Stimulated activated CD8-positive, alpha-beta memory T cell treated with anti-CD3 and anti-CD28 coated beads, Interleukin-2, amount 100 ng/mL, for 48 hours (primary cell): ENCODE measurements around the gene DDX6.
"Not testable (repeated sequence)": the region's sequence is repeated elsewhere in the genome, so short reads cannot be mapped to it uniquely, and the experiment has no call there.

Experiments
- DNase-seq, 2 donors: peaks; one replicate each; pipeline ENCODE4 v3.0.0-alpha.2; 2020; ENCODE audit warnings: low read depth in 2 of 2

Gene DDX6

GRCh38 chr11:118791961-118792569 lies 1.1 kb upstream of the DDX6 start:
- peak in 1 of 2 donors; percentile 34 for DNase-seq

DNA sequence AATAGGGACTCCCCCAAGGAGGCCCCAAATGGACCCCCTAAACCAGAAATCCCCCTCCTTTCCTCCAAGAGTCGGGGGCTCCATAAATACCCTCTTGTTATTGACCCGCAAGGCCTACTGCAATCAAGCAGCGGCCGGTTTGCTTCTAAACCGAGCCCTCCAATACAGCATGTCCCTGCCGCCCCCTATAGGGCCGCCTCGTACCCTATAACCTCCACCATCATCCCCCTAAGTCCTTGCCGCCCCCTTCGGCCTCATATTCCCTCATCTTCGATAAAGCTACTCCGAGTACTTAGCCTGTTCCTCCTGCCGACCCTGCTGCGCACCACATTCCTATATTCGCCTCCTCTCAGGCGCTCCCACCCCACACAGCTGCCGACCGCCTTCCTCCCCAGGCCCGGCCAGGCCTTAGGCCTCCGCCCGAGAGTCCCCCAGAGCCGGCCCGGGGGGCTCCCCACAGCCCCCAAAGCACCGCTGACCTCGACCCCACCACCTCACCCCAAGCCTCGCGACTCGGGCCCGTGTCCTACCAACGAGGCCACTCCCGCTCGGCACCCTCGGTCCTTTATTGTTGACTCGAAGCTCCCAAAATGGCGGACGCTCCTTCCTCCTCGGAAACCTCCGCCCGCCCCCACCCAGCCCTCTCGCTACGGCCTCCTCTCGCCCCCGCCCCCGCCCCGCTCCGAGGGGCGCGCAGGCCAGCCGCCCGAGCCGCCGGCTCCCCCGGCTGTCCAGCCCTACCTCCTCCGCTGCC lies 430 bp downstream of the DDX6 start:
- DNase-seq: peak; percentile 36 to 40

- no peak for DNase-seq
Measured at GRCh38 chr11:118789501-118790356, 1.2 kb downstream of the DDX6 start.

- no peak for DNase-seq
Measured at GRCh38 chr11:118786657-118787056, 4.3 kb downstream of the DDX6 start.

GRCh38 chr11:118785362-118785761 lies 5.6 kb downstream of the DDX6 start:
- no peak for DNase-seq

GRCh38 chr11:118783724-118784495 lies 7.1 kb downstream of the DDX6 start:
- no peak for DNase-seq

DNA sequence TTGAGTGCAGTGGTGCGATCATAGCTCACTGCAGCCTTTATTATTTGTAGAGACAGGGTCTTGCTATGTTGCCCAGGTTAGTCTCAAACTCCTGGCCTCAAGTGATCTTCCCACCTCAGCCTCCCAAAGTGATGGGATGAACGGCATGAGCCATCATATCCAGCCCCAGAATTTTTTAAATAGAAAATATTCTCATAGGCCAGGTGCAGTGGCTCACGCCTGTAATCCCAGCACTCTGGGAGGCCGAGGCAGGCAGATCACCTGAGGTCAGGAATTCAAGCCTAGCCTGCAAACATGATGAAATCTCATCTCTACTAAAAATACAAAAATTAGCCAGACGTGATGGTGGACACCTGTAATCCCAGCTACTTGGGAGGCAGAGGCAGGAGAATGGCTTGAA lies 7.6 kb downstream of the DDX6 start:
- not testable (repeated sequence) for DNase-seq

DNA sequence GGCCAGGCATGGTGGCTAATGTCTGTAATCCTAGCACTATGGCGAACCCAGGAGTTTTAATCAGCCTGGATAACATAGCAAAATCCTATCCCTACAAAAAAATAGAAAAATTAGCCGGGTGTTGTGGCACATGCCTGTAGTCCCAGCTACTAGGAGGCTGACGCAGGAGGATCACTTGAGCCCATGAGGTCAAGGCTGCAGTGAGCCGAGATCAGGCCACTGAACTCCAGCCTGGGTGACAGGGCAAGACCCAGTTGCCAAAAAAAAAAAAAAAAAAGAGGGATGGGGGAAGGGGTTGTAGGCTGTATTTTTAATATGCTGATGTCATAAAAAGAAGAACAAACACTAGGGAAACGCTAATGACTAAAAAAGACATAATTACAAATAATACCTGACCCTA lies 12.1 kb downstream of the DDX6 start:
- DNase-seq: no peak

DNA sequence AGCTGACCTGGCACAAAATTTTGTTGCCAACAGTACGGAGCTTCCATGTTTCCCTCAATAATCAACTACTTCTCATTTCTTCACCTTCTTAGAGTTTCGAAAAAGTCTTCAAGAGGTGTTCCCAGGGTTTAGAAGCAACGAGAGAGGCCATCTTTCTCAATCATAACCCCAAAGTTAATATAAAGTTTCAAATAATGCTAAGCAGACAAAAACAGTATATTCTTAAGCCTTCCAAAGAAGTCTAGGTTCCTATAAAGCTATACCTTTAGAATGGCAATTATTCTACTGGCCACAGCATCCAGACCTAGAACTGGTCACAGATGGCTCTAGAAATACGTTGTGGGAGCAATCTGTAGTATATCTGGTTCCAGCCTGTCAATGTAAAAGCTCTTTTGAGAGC lies 16.9 kb downstream of the DDX6 start:
- no peak for DNase-seq

DNA sequence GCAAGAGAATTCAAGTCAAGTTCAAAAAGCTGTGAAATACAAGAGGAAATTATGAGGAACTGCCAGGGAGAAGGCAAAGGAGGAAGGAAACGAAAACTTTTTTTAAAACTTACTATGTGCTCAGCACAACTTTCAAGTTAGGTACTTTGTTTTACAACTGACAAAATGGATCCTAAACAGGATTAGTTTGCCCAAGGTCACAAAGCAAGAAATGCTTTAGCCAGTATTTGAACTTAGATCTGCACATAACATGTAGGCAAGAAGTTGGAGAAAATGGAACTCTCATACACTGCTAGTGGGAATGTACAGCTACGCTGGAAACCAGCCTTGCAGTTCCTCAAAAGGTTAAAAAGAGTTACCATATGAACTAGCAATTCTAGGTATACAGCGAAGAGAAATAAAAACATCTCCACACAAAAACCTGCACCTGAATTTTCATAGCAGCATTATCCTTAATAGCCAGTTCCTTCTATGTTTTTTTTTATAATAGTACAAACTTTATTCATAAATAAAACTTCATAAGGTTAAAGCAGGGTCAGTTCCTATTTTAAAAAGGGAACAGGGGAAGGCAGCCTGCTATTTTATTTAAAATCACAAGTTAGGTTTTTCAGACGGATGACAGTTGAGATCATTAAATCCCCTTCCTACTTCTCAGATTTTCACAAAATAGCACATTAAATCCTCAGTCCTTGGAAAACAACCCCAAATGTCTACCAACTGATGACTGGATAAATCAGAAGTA lies 19.2 kb downstream of the DDX6 start:
- DNase-seq: no peak

- no peak for DNase-seq
Measured at GRCh38 chr11:118768690-118769089, 22.3 kb downstream of the DDX6 start.

GRCh38 chr11:118766035-118766434 lies 24.9 kb downstream of the DDX6 start:
- no peak for DNase-seq

GRCh38 chr11:118765095-118765691 lies 25.8 kb downstream of the DDX6 start:
- DNase-seq: not testable (repeated sequence)

DNA sequence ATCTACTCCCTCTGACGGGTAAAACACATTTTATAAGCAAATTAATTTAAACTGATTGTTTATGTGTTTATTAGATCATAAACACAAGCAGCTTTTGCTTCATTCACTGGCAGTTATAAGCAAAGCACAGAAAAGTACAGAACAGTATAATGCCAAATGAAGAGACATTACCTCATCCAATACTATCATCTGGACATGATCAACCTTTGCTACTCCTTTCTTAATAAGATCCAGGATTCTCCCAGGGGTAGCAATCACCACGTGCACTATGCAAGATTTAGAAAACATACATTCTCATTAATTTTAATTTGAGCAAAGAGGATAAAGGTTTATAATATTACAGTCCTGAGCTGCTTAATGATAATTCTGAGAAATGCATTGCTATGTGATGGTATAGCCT lies 27.9 kb downstream of the DDX6 start:
- no peak for DNase-seq

DNA sequence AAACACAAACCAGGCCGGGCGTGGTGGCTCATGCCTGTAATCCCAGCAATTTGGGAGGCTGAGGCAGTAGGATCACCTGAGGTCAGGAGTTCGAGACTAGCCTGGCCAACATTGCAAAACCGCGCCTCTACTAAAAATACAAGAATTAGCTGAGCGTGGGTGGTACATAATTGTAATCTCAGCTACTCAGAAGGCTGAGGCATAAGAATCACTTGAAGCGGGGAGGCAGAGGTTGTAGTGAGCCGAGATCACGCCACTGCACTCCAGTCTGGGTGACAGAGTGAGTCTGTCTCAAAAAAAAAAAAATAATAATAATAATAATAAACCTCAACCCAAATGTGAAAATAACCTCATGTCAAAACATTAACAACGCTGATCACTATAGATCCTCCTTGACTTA lies 29.0 kb downstream of the DDX6 start:
- DNase-seq: not testable (repeated sequence)

GRCh38 chr11:118757876-118758399 lies 33.0 kb downstream of the DDX6 start:
- DNase-seq: no peak

DNA sequence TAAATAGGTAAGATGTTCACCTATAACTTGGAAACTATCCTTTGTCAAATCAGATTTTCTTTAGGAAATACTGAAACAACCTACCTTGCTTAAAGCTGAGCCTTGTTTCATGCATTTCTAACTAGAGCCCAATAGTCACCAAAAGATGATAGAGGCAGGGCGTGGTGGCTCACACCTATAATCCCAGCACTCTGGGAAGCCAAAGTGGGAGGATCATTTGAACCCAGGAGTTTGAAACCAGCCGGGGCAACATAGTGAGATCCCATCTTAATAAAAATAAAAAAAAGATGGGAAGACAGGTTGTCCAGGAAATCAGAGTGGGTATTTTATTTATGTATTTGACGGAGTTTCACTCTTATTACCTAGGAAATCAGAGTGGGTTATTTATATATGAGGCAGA lies 38.3 kb downstream of the DDX6 start:
- DNase-seq: no peak

DNA sequence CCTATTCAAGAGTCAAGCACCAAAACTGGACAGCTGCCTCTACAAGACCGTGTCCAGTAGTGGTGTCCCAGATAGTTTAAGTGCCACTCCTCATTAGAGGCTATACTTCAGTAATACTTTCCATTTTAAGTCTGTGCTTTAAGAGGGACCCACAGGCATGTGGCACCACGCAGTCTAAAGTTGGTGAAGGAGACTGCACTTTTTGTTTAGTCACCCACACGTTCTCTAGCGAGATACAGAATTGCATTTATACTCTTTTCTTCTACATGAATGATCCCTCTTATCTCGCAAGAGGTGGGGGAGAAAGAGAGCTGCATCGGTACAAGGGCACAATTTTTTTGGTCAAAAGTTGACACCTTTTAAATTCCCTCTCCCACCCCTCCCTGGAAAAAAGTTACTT lies 41.5 kb downstream of the DDX6 start:
- DNase-seq: no peak

DNA sequence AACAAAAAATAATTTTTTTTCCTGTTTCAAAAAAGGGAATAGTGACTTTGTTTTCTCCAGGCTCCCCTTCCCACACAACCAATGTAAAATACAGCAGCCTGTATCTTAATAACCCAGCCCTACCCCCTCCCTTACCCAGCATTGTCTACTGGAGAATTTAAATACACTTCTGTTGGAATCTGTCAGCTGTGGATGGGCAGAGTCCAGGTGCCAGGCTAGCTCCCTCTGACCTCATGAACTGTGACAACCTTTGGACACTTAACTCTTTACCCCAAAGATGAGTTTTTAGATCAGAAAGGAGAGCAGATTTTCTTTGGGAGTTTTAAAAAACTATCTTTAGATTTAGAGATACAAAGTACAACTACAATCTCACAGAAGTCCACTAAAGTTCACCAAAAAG lies 42.9 kb downstream of the DDX6 start:
- no peak for DNase-seq

- no peak for DNase-seq
Measured at GRCh38 chr11:118746988-118747585, 43.9 kb downstream of the DDX6 start.
